Fibroblast of lung (primary cell): ENCODE results near the gene GMNN.

Experiments
- EZH2 ChIP-seq: IDR thresholded peaks from 2 replicates; pipeline ENCODE4 v1.5.1; 2012; ENCODE audit warnings: low read length, control low read depth, mild to moderate bottlenecking; ENCODE audit errors: missing control alignments
- TF ChIP-seq, protein P1 (sequence below), 2 donors: IDR thresholded peaks in 1 of 2; conservative IDR thresholded peaks in 1 of 2; 1 replicate in 1 of 2; 2 replicates in 1 of 2; pipeline ENCODE4 v1.5.1; 2011 to 2012; ENCODE audit warnings: low read length in 2 of 2, control low read depth in 1 of 2, inconsistent platforms in 1 of 2, low read depth in 1 of 2, mild to moderate bottlenecking in 1 of 2

DNA sequence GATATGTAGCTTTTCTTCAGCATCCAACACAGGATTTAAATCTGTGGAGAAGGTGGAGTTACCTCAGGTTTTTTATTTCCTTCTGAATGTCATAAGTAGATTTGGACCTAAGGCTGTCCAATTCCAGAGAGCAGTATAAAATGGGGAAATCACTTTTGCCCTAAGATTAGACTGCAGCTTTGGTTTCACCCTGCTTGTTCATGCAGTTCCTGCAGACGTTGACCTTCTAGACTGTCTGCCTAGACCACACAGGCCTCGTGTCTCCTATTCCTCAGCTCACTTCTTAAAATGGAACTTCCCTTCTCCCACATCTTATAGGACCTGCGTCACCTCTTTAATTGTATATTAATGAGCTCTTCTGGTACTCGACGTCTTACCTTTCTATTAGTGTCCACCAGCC lies 29.8 kb upstream of the GMNN start:
- TF ChIP-seq, protein P1, sequence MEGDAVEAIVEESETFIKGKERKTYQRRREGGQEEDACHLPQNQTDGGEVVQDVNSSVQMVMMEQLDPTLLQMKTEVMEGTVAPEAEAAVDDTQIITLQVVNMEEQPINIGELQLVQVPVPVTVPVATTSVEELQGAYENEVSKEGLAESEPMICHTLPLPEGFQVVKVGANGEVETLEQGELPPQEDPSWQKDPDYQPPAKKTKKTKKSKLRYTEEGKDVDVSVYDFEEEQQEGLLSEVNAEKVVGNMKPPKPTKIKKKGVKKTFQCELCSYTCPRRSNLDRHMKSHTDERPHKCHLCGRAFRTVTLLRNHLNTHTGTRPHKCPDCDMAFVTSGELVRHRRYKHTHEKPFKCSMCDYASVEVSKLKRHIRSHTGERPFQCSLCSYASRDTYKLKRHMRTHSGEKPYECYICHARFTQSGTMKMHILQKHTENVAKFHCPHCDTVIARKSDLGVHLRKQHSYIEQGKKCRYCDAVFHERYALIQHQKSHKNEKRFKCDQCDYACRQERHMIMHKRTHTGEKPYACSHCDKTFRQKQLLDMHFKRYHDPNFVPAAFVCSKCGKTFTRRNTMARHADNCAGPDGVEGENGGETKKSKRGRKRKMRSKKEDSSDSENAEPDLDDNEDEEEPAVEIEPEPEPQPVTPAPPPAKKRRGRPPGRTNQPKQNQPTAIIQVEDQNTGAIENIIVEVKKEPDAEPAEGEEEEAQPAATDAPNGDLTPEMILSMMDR (conservative IDR thresholded peaks at IDR 0.05 in 1 of 2, IDR thresholded peaks at IDR 0.05 in 1 of 2; ENCODE audit: low read depth in 1 of 2, low read length in 2 of 2), result no peak
- TF ChIP-seq EZH2, result no peak
